PC-3 (cell line): Measurements from ENCODE around the gene CCBE1. TPM values are rescaled to one million over a fixed set of nuclear protein-coding genes. Genes with fewer than 3 reads are reported as not detected.

ENCODE experiments used
- ATAC-seq: fragments of 200-7000 bp; cut with Tn5 transposase; 2 replicates; pipeline ENCODE4 v1.9.1; 2020; ENCODE audit warnings: mild to moderate bottlenecking, moderate library complexity
- BruUV-seq: library from RNA; stranded (reverse); fragments of 400-500 nt; replicated peaks from 2 replicates; lab custom pipeline; 2021; lab: Mats Ljungman, UMichigan
- CTCF ChIA-PET: fragments of 300-600 bp; sonication (Branson Sonifier 250); formaldehyde crosslinking; loops from one replicate; lab custom pipeline; 2022; ENCODE audit warnings: antibody characterized with exemption; lab: Charles Lee
- POLR2A ChIA-PET: fragments of 300-600 bp; sonication (Branson Sonifier 250); formaldehyde crosslinking; loops from one replicate; lab custom pipeline; 2022; ENCODE audit warnings: antibody characterized with exemption; ENCODE audit not compliant: unreplicated experiment; lab: Charles Lee
- DNase-seq: peaks from one replicate; pipeline ENCODE4 v3.0.0-alpha.2; 2015
- H2AFZ ChIP-seq: fragments of 300-600 bp; sonication (generic); 2 replicates; pipeline ENCODE4 v1.6.0; 2016; ENCODE audit warnings: antibody characterized with exemption, low read length
- H3F3A ChIP-seq: fragments of 300-600 bp; sonication (generic); one replicate; pipeline ENCODE4 v1.6.0; 2017; ENCODE audit warnings: antibody characterized with exemption, low read length, control low read depth, mild to moderate bottlenecking; ENCODE audit not compliant: unreplicated experiment
- H3K27ac ChIP-seq: fragments of 300-600 bp; sonication (generic); 2 replicates; pipeline ENCODE4 v1.5.1; 2016; ENCODE audit warnings: mild to moderate bottlenecking, low read length
- H3K27me3 ChIP-seq: fragments of 300-600 bp; sonication (generic); 2 replicates; pipeline ENCODE4 v1.6.1; 2016; ENCODE audit warnings: low read length, mixed read lengths
- H3K36me3 ChIP-seq: fragments of 300-600 bp; sonication (generic); 2 replicates; pipeline ENCODE4 v1.6.1; 2016; ENCODE audit warnings: low read depth, mixed run types, low read length, mixed read lengths
- H3K4me1 ChIP-seq: fragments of 300-600 bp; sonication (generic); 2 replicates; pipeline ENCODE4 v1.5.1; 2016; ENCODE audit warnings: low read length; ENCODE audit not compliant: insufficient read depth
- H3K4me2 ChIP-seq: fragments of 300-600 bp; sonication (generic); 2 replicates; pipeline ENCODE4 v1.6.0; 2016; ENCODE audit warnings: low read length
- H3K4me3 ChIP-seq: fragments of 300-600 bp; sonication (generic); 2 replicates; pipeline ENCODE4 v1.5.1; 2016; ENCODE audit warnings: mild to moderate bottlenecking, low read length, mixed read lengths
- H3K79me2 ChIP-seq: fragments of 300-600 bp; sonication (generic); 2 replicates; pipeline ENCODE4 v1.6.1; 2017; ENCODE audit warnings: low read length, mixed read lengths
- H3K9ac ChIP-seq: fragments of 300-600 bp; sonication (generic); 2 replicates; pipeline ENCODE4 v1.6.0; 2016; ENCODE audit warnings: mild to moderate bottlenecking, low read length
- H3K9me2 ChIP-seq: fragments of 300-600 bp; sonication (generic); replicated peaks from 2 replicates; pipeline ENCODE4 v1.6.1; 2016; ENCODE audit warnings: mixed run types, low read length, mixed read lengths
- H3K9me3 ChIP-seq: fragments of 300-600 bp; sonication (generic); 2 replicates; pipeline ENCODE4 v1.6.1; 2016; ENCODE audit warnings: low read length, mixed read lengths
- H4K20me1 ChIP-seq: fragments of 300-600 bp; sonication (generic); 2 replicates; pipeline ENCODE4 v1.6.1; 2016; ENCODE audit warnings: low read length, mixed read lengths
- CTCF ChIP-seq: fragments of 300-600 bp; sonication (generic); conservative IDR thresholded peaks from 2 replicates; pipeline ENCODE4 v1.5.1; 2017; ENCODE audit warnings: antibody characterized with exemption, low read depth, mild to moderate bottlenecking, low read length
- EZH2 ChIP-seq: fragments of 300-600 bp; sonication (generic); IDR thresholded peaks from one replicate; pipeline ENCODE4 v1.6.1; 2017; ENCODE audit warnings: antibody characterized with exemption, mild to moderate bottlenecking, low read length; ENCODE audit not compliant: unreplicated experiment
- EZH2phosphoT487 ChIP-seq: fragments of 300-600 bp; sonication (generic); IDR thresholded peaks from 2 replicates; pipeline ENCODE4 v1.6.1; 2018; ENCODE audit warnings: mild to moderate bottlenecking, antibody characterized with exemption, low read length, borderline replicate concordance
- intact Hi-C: fragments of 100-400 bp; cut with micrococcal nuclease; formaldehyde crosslinking; loops from 2 replicates; pipeline ENCODE4 v1.9.0; 2023
- total RNA-seq: library from RNA; depleted of rRNA; stranded (reverse); fragments of >200 nt; gene quantifications from 2 replicates; pipeline ENCODE4 v1.2.3, GENCODE V29; 2014

The CCBE1 gene
- total RNA-seq, 1 experiment from 2014 or later: 13.9 TPM

- Histone ChIP-seq H3K36me3 (no peaks in the 10 kb centered on the region), H3K4me3 (no peak overlapping the region), H3K27me3 (no peaks in the 10 kb centered on the region), H3K4me1 (peaks cover 13% of the 10 kb centered on the region), H3K9ac (no peak overlapping the region), H3K4me2 (no peak overlapping the region), H3K27ac (no peak overlapping the region), H4K20me1 (0 out of 2 replicates have a peak, but pooled peaks cover 8% of the 10 kb centered on the region), H3K79me2 (no peaks in the 10 kb centered on the region), H3F3A (no peaks in the 10 kb centered on the region), H3K9me2 (no peaks in the 10 kb centered on the region), H2AFZ (no peak overlapping the region), H3K9me3 (no peaks in the 10 kb centered on the region)
- ChIA-PET POLR2A (no interaction called here), CTCF (no interaction called here)
- DNase-seq (no peak), ATAC-seq (no peak)
- TF ChIP-seq CTCF (no peak), EZH2phosphoT487 (no peak), EZH2 (no peak)
- no TSS peak for BruUV-seq
- intact Hi-C loops: no loop called here
Measured at GRCh38 chr18:59512025-59512755, 185.0 kb downstream of the CCBE1 start.

DNA sequence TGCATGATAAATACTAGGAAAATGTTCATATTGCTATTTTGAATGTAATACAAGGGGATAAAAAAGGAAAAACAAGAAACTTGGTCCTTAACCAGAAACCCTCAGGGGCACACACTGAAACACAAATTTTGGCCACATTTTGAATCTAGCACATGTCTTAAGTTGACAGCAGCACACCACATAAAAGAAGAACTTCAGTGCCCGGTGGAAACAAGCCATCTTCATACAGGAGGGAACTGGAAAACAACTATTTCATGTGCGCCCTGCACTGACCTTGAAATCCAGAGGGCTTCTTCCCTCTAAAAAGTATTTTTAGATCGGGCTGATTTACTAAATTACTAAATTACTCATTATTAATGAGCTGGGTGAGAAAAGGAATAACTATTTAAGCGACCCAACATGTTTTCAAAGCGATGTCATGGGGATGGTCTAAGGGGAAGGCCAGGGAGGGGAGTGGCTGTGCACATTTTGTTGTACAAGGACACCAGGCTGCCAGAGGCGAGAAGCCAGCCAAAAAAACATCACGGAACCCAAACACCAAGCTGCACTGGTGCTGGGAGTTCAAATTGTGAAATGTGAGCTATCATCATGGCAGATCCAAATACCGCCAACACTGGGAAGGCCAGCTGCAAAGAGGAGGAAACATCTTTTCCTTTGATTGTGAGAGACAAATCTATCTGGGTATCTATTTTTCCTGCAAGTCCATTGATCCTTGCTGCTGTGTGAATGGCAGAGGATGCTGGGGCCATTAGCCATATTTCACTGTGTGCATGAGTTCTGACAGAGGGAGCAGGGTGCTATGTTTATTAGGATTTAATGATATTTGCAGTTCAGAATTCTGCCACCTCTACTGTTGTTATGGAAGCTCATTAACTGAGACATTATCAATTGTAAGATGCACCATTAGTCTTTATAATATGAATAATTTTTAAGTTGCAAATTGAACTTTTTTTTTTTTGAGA lies 187.5 kb downstream of the CCBE1 start:
- no peaks in the 10 kb centered on the region for H3F3A ChIP-seq
- POLR2A ChIA-PET: interaction anchor here (0.5 kb wide), 1 partner anchor 1165 kb away, joined by 3 read pairs; no protein-coding TSS in a partner anchor
- no peak overlapping the region for H2AFZ ChIP-seq
- TF ChIP-seq CTCF (no peak), EZH2 (no peak), EZH2phosphoT487 (no peak)
- H3K4me3 ChIP-seq: no peak overlapping the region
- H3K9me3 ChIP-seq: no peaks in the 10 kb centered on the region
- no peak overlapping the region for H3K4me2 ChIP-seq
- CTCF ChIA-PET: interaction anchor here (0.6 kb wide), 1 partner anchor 124 kb away, joined by 3 read pairs; no protein-coding TSS in a partner anchor
- no peaks in the 10 kb centered on the region for H3K9me2 ChIP-seq
- ATAC-seq (no peak), DNase-seq (no peak)
- H3K9ac ChIP-seq: no peak overlapping the region
- no peaks in the 10 kb centered on the region for H4K20me1 ChIP-seq
- no peak overlapping the region for H3K27ac ChIP-seq
- H3K36me3 ChIP-seq: no peaks in the 10 kb centered on the region
- intact Hi-C loops: no loop called here
- no peaks in the 10 kb centered on the region for H3K27me3 ChIP-seq
- no peaks in the 10 kb centered on the region for H3K4me1 ChIP-seq
- H3K79me2 ChIP-seq: no peaks in the 10 kb centered on the region
- no TSS peak for BruUV-seq
